DND-41 (cell line): ENCODE measurements around the gene SRGAP2C.
"Not testable (repeated sequence)": the region's sequence is repeated elsewhere in the genome, so short reads cannot be mapped to it uniquely, and the experiment has no call there.

Experiments used
- EZH2 ChIP-seq: IDR thresholded peaks from 3 replicates; pipeline ENCODE4 v1.6.1; 2012; ENCODE audit warnings: borderline replicate concordance, low read depth, mild to moderate bottlenecking, moderate library complexity, low read length, inconsistent platforms; ENCODE audit not compliant: severe bottlenecking
- TF ChIP-seq, protein P1 (sequence below): IDR thresholded peaks from 2 replicates; pipeline ENCODE4 v1.5.1; 2012; ENCODE audit warnings: borderline replicate concordance, low read length, moderate library complexity, mild to moderate bottlenecking; ENCODE audit not compliant: poor library complexity, severe bottlenecking; ENCODE audit errors: extremely low read depth

DNA sequence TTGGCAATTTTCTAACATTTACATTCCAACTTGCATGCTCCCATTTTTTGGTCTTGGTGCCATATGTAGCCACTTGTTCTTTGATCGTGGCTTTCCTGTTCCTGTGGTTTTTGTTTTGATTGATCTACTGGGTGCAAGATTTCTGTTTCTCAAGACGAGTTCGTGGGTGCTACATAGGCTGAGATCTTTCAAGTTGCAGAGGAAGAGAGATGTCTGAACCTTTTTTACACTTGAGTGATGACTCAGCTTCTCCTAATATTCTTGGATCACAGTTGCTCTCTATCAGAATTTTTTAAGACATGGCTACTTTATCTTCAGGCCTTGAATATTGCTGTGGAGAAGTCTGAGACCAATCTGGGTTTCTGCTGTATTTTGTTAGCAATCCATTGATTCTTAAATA lies 85.2 kb downstream of the SRGAP2C start:
- TF ChIP-seq EZH2 = not testable (repeated sequence)
- TF ChIP-seq, protein P1, sequence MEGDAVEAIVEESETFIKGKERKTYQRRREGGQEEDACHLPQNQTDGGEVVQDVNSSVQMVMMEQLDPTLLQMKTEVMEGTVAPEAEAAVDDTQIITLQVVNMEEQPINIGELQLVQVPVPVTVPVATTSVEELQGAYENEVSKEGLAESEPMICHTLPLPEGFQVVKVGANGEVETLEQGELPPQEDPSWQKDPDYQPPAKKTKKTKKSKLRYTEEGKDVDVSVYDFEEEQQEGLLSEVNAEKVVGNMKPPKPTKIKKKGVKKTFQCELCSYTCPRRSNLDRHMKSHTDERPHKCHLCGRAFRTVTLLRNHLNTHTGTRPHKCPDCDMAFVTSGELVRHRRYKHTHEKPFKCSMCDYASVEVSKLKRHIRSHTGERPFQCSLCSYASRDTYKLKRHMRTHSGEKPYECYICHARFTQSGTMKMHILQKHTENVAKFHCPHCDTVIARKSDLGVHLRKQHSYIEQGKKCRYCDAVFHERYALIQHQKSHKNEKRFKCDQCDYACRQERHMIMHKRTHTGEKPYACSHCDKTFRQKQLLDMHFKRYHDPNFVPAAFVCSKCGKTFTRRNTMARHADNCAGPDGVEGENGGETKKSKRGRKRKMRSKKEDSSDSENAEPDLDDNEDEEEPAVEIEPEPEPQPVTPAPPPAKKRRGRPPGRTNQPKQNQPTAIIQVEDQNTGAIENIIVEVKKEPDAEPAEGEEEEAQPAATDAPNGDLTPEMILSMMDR = not testable (repeated sequence)
